Stimulated activated CD4-positive, alpha-beta T cell treated with anti-CD3 and anti-CD28 coated beads, Interleukin-12 subunit alpha, Interleukin-12 subunit beta, amount 100 ng/mL, for 4 hours (primary cell): ENCODE measurements around the gene LMCD1.

ENCODE experiments used
- DNase-seq: peaks from one replicate; pipeline ENCODE4 v3.0.0-alpha.2; 2020

LMCD1 gene

DNA sequence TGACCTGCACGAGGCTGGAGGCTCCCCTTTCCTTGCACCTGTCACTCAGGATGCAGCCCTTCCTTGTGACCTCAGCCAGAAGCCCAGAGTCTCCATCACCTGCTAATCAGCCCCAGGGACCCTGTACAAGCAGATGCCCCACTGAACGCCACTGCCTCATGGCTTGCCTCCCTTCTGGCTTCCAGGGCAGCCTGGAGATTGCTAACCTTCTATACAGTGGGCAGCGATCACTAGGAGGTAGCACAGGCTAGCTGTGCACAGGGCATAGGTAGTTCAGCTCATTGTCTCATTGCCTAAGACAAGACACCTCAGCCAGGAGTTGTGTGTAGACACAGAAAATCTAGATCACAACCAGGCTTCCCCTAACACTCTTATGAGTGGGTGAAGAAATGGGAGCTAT lies 93.6 kb downstream of the LMCD1 start:
- DNase-seq = no peak

DNA sequence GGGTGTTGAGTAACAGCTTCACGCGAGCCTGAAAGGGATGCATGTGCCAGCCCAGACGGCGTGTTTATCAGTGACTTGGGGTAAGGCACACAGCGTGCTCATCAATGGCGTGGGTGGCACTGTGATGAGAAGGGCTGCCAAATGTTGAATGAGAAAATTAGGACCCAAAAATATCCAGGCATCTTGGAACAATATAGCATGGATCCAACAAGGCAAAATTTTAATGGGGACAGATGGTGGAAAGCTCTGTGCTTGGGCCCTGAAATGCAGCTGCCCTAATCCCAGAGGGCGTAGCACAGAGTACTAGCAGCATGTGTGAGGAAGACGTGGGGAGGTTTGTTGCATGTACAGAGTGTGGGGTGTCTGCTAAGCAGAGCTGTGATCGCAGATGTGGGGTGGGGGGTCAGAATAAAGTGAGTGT lies 94.1 kb downstream of the LMCD1 start:
- no peak for DNase-seq

DNA sequence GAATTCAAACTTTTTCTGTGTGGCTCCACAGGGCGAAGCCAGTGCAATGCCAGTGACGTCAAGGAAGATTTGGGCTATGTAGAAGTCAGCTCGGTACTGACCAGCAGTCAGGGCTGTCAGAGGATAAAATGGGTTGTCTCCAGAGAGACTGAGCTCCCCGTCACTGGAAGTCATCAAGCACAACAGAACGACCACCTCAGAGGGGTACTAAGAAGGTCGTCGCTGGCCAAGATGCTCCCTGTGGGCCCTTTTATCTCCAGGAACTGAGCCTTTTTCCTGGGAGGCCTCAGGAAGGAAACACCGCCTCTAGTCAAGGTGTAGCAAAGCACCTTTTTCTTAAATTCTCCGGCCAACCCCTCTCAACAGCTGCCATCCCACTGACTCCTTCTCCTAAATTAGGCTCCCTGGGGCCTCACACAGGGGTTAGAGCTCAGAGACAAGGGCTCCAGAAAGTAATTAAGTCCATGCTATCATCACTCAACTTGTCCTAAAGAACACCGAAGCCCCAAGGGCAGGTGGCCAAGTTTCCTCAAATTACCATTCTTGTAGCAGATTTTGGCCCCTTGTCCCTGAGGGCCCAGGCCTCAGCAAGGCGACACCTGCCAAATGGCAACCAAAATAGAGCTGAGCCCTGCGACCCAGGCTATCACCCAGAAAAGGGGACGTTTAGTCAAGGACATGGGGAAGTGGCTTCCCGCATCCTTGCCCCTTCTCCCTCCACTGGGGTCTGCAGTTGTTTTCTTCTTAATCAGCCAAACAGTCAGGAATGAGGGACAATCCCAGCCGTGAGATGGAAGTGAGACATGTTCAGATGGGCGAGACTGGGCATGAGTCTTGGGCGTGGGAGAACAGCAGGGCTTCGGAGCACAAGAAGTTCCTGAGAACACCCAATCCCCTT lies 94.9 kb downstream of the LMCD1 start:
- no peak for DNase-seq

DNA sequence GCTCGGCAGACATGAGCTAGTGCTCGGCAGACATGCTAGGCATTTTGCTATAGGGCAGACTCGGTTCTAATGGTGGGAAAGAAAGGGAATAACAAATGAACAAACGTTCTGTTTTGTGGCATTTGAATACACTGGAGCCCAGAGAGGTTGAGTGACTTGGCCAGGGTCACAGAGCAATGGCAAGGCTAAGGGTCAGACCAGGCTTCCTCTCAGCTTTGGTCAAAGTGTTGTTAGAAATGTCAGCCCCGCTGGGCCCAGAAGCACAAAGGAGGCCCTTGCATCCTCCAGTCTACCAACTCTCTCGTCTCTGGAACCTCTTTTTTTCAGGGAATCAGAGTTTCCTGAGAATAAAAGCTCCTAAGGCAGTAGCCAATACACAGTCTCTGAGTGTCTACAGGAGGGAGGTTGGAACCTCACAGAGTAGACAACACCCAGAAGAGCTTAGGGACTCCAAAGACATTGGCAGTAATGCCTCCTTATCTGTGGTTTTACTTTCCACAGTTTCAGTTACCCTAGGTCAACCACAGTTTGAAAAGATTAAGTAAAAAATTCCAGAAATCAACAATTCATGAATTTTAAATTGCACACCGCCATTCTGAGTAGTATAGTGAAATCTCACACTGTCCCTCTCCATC lies 95.7 kb downstream of the LMCD1 start:
- no peak for DNase-seq

DNA sequence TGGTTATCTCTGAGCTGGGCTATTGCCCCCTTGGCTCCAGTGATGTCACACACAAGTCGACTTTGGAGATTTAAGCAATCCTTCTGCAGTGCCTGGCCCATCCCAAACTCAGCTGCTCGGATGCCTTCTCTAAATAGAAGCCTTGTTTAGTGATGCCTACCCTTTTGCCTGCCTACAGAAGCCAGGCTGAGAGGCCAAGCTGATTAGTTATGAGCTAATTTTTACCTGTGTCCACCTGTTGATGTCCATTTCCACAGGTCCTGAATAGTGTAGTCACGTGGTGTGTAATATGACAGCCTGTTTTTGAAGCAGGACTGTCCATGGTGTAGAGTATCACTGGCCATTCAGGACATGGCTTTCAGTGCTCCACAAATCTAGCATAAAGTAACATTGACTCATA lies 97.5 kb downstream of the LMCD1 start:
- DNase-seq = no peak

DNA sequence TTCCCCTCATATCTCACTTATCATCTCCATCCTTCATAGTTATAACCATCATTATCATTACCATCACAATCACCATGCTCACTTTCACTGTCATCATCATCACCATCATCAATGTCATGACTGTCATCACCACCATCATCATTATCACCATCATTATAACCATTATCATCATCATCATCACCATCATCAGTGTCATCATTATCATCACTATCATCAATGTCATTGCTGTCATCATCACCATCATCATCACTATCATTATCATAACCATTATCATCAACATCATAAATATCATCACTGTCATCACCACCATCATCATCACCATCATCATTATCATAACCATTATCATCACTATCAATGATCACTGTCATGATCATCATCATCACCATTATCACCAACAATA lies 98.8 kb downstream of the LMCD1 start:
- no peak for DNase-seq

DNA sequence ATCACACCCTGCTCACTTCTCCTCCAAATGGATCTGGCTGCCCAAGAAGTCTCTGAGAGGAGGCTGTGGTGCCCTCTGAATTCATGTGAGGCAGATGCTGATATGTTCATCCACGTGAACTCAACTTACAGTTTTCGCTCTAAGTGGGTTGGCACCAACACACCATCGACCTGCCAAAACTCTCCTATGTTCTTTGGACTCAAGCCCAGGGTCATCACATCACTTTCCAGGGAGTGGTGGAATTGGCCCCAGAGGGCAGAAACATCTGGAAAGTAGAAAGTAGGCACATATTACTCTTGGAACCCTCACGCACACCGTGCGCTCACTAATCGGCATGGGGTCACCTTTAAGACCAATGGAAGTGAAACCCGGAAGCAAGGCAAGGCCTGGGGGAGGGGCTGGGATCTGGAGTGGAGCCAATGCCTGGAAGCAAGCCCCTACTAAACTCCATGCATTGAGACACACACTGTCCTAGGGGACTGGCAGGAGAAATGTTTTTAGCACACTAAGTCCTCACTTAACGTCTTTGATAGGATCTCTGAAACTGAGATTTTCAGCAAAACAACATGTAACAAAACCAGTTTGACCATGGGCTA lies 101.6 kb downstream of the LMCD1 start:
- DNase-seq = no peak

DNA sequence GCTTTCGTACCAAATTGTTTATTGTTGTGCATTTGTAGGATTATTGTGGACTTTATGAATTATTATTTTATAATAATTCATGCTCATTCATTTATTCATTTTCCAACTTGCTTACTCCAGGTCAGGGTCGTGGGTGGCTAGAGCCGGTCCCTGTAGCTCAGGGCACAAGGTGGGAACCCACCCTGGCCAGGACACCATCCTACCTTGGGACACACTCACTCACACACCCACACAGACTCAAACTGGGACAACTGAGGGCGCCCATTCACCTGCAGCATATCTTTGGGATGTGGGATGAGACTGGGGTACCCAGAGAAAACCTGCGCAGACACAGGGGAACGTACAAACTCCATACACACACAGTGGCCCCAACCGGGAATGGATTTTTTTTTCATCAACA lies 102.4 kb downstream of the LMCD1 start:
- no peak for DNase-seq

DNA sequence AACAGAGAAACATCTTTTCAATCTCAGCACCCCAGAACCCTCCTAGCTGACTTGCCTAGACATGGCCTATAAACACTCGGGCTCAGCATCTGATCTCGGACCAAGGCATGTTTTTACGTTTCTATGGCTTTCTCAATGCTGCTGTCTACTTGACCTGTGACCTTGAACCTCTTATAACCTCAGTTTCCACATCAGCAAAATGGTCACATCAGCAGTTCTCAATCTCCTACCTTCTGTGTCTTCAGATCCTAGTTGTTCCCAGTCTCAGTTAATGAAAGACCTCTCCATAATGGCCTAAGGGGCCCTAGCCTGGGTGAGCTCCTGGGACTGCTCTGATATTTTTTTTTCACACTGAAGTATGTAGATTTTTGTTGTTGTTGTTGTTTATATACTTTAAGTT lies 103.4 kb downstream of the LMCD1 start:
- DNase-seq = no peak

DNA sequence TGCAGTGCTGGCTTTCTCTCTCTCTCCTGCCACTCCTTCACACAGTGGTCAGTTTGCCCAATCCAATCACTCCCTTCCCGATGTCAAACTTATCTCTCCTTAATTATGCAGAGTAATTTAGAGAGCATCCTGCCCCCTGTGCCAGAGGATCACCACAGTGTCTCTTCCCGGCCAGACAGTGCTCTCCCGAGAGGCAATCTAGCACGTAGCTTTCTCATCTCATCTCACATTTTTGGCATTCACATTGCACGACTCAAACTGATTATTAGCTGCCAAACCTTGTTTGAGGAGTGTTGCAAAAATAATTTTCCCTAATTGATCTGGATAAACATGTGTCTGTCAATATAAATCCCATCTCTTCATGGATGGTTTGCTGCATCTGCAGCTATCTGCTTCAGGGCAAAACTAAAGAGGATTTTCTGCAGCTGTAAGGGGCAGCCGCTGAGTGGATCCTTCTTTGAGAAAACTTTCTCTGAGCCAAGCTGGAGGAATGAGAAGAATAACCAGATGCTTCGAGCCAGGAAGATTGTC lies 105.1 kb downstream of the LMCD1 start:
- no peak for DNase-seq

DNA sequence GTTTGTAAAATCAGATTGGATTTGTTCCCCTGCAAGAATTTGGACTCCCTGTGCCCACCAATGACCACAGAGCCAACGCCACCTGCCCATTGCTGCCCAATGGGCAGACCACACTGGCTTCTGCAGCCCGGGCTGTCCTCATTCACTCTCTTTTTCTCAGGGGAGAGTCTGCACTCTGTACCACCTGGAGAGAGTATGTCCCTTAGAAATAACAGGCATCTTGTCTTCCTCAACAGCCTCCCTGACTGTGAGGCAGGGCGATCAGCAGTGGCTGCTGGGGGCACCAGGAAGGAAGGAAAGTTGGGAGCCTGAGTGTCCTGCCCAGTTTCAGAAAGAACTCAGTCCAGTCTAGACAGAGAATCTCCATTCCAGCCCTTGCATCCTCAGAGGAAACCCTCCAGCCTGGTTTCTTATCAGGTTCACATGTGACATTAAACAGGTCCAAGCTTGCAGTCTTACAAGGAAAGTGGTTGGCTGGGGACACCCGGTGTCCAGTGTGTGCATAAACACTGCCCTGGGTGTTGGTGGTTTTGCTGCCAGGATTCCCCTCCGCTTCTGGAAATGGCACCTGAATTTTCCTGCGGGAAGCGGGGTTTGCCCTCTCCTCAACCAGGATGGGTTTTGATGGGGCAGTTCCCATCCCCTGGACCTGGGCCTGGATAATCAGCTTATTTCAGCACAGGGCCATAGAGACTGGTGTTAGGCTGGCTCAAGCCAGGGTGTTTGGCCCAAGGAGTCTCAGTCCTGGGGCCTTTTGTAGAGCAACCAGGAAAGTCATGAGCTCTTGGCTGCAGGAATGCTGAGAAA lies 105.8 kb downstream of the LMCD1 start:
- no peak for DNase-seq

DNA sequence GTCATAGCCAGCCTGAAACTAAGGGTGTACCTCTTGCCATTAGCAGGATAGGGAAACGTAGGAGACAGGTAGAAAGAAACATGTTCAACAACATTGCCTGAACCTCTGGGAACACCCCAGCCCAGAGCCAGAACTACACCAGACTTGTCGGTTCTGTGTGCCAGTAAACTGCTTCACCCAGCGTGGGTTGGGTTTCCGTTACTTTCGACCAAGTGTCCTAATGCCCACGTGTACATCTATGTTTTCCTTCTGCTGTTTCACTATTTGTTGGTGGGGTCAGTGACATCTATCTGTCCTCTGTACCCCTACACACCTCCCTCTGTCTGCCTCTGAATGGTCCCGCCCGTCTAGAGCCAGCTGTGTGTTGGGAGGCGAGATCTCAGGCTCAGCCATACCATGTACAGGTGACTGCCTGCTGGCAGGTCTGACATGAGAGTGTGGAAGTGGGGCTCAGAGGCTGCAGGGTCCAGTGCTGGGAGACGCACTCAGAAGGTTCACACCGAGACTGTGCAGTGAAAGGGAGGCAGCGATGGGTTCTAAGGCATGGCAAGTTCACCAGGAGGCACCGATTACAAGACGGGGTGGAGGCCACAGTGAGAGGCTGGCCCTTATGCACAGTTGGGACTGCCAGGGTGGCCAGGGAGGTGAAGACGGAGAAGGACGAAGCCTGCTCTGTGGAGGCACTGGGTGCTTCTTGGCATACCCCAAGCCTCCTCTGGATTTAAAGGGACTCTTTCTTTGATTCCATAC lies 106.6 kb downstream of the LMCD1 start:
- DNase-seq = no peak

DNA sequence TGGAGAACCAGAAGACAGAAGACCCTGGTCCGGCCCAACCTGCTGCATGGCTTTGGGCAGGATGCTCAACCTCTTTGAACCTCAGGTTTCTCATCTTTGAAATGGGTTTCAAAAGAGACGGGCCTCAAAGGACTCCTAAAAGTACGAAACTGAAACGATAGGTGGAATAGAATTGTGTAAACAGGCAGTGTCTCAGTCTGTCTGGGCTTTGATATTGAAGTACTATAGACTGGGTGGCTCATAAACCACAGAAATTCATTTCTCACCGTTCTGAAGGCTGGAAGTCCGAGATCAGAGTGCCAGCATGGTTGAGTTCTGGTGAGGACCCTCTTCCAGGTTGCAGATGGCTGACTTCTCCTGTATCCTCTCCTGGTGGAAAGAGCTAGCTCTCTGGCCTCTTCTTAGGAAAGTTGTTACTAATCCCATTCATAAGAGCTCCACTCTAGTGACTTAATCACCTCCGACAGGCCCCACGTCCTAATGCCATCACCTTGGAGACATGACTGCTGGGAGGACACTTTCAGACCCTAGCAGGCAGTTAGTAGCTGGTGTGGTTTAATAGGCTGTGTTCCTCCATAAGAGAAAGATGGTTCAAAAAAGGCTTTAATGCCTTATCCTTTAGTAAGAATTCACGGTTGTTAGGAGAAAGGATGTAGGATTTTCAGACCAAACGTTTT lies 107.3 kb downstream of the LMCD1 start:
- no peak for DNase-seq

DNA sequence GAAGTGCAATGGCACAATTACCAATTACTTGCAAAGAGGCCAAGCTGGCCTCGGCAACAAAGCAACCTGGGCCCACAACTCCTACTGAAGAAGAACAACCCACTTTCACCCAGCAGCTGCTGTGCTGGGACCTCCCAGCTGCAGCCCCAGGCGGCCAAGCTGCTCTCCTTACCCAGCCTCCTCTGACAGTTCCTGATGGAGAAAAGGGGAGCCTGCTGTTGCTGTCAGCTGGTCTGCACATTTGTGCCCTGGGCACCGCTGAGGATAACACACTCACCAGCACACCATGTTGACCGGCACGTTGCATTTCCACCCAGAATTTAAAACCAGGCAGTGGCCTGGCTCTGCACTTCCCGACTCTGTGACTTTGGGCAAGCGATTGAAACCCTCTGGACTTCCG lies 109.3 kb downstream of the LMCD1 start:
- no peak for DNase-seq

DNA sequence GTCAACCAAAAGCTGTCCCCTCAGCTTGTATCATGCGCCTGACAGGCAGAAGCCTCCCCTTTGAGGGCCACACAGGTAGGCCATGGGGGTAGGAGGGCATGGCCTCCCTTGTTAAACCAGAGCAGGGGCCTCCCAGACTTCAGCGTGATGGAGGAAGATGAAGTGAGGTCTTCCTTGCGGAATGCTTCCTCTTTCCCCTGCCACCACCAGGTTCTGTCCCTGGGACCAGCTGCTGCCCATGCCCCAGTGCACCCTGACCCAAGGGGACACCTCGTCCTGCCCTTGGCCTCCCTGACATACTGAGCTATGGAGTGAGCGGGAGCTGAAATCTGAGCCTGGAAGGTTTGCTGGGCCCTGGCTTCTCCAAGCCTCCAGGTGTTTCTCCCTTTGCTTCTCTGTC lies 116.3 kb downstream of the LMCD1 start:
- no peak for DNase-seq

DNA sequence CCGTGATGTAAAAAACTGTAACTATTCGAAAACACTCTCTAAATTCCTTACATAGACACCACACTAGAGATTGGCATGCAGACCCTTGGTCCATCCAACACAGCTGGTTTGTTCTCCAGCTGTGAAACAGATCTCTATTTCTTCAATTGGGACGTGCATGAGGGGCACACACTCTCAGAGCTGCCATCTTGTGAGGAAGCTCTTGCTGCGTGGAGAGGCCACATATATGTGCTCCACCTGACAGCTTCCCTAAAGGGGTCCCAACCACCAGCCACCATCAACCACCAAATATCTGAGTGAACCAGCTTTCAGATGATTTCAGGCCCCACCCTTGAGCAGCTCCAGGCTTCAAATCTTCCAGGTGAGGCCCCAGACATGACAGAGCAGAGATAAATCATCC lies 117.3 kb downstream of the LMCD1 start:
- DNase-seq = no peak

DNA sequence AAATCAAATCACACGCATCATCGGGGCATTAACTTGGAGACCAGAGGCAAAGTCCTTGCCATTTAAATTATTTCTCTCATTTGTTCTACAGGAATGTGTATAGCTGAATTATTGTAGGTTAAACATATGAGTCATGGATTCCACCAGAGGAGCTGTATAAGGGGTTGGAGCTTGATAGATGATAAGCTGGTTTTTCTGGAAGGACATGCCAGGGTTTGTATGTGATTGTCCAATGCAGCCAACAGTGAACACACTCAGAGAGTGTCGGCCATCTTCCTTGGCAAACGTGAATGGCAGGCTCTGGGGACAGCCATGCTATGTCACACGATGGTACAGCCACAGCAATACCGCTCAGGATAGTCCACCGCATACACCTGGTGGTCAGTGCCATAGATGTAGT lies 117.9 kb downstream of the LMCD1 start:
- no peak for DNase-seq

DNA sequence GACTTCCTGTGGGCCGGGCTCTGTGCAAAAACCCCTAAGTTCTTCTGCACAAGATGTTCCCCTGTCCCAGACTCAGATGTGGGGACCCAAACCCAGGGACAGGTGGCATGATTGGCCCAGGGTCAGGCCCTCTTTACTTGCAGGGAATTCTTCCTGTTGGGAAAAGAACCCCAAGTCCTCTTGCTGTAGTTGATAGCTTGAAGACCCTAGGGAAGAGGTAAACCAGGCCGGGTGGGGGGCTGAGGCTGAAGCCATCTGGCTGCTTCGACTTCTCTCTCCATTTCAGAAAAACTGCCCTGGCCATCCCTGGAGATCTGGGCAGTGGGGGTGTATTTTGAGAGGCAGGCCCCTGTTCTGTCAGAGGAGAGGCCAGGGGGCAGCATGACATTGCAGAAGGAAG lies 119.5 kb downstream of the LMCD1 start:
- no peak for DNase-seq

DNA sequence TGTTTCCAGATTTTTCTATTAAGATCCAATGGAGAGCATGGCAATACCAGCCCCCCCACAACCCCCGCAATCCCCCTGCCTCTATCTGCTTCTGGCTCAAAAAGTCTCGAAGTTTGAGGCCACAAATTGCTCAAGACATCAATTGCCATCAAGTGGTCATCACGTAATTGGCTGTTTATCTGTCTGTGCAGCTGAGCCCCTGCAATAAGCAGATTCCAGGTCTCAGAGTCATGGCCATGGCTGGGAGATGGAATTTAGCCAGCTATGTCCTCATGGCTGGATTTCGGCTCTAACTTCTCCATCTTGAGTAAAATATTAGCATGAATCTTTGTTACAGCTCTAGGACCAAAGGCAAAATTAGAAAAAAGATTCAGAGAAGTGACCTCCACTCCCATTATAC lies 120.2 kb downstream of the LMCD1 start:
- no peak for DNase-seq

DNA sequence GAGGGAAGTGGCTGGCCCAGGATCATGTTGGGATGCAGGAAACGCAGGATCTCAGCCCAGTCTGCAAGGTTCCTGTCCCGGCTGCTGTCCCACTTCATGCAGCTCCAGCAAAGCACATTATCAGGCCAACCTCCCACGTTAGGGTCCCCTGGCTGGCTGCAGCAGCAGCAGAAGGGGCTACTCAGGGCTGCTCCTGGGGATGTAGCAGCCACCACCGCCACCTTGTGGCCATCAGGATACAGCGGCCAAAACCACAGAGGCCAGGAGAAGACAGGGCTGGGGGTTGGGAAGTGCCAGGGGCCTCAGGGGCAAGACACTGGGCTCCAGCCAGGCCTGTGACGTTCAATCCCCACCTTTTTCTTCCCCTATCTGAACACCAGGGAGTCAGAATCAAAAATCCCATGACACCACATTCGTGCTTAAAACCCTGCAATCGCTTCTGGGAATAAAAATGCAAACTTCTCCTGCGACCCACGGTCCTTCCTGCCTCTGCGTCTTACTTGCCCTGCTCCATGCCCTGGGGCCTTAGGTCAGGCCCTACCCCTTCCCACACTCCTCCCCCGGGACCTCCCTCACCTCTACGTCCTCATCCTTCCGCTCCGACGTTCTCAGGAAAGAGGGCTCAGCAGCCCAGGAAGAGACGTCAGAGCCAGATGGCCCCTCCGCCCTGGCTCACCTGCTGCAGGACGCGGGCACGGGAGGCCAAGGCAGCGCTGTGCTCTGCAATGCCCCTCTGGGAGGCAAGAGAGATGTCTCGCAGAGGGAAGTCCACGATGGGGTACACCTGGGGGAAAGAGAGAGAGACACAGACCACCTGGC lies 121.5 kb downstream of the LMCD1 start:
- DNase-seq = peak; percentile 18

DNA sequence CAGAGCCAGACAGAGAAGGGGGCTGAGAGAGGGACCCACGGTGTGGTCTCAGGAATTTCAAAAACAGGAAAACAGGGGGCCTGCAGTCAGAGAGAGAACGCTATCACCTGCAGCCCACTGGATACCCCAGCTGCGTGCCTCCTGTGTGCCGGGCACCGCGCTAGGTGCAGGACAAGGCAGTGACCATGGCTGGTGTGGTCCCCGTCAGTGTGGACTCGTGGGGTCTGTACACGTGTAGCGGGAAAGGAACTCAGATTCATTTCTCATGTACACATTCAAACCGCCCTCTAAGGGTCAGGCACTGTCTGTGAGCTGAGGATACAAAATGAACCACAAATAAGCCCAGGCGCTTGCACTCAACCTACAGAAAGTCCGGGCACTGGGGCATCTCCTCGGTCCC lies 122.1 kb downstream of the LMCD1 start:
- no peak for DNase-seq
